ENCODE results near the gene GASK1B. TPM values are rescaled to one million over a fixed set of nuclear protein-coding genes. Genes with fewer than 3 reads are reported as not detected.

The GASK1B gene
- total and polyA plus RNA-seq, 2 of the 13 experiments (the other 11 are each of a cell fraction or from before 2014, with no cell fraction given), result 29.1 to 40.4 TPM

GRCh38 chr4:158172261-158173258 is at the start of gene GASK1B (continued):
- 0 out of 2 replicates have a peak, but pooled peaks have one; percentile 17 for TF ChIP-seq HOMEZ (CRISPR knock-in tag; IDR thresholded peaks at IDR 0.05; ENCODE audit: low read depth)
- no peak for TF ChIP-seq DZIP1 (CRISPR knock-in tag; IDR thresholded peaks at IDR 0.05)
- TF ChIP-seq PHF21A (CRISPR knock-in tag; IDR thresholded peaks at IDR 0.05), result peak; percentile 61; the same call in 1 of the 2 replicates
- no peak for TF ChIP-seq FIP1L1 (IDR thresholded peaks at IDR 0.05; ENCODE audit: borderline replicate concordance, insufficient read depth, low read depth, low read length)
- peak; percentile 52 for TF ChIP-seq SAP130 (CRISPR knock-in tag; IDR thresholded peaks at IDR 0.05; ENCODE audit: low read depth)
- TF ChIP-seq HDAC2 (CRISPR knock-in tag; IDR thresholded peaks at IDR 0.05), result peak; percentile 29; the same call in 1 of the 2 replicates
- TF ChIP-seq KMT2B (CRISPR knock-in tag; IDR thresholded peaks at IDR 0.05), result peak; percentile 53; the same call in 1 of the 2 replicates
- TF ChIP-seq ZNF619 (CRISPR knock-in tag; IDR thresholded peaks at IDR 0.05), result no peak
- peak; percentile 26; the same call in 1 of the 2 replicates for TF ChIP-seq TAF1 (CRISPR knock-in tag; IDR thresholded peaks at IDR 0.05)
- no peak for TF ChIP-seq ZKSCAN1 (IDR thresholded peaks at IDR 0.05; ENCODE audit: low read length)
- peak; percentile 31; the same call in 1 of the 2 replicates for TF ChIP-seq KMT2A (CRISPR knock-in tag; IDR thresholded peaks at IDR 0.05)
- no peak for TF ChIP-seq ZFP90 (CRISPR knock-in tag; IDR thresholded peaks at IDR 0.05; ENCODE audit: borderline replicate concordance)
- TF ChIP-seq ARID4A (CRISPR knock-in tag; IDR thresholded peaks at IDR 0.05; ENCODE audit: borderline replicate concordance), result peak; percentile 36; the same call in 1 of the 2 replicates
- no peak for TF ChIP-seq ZNF383 (CRISPR knock-in tag; IDR thresholded peaks at IDR 0.05; ENCODE audit: borderline replicate concordance)
- TF ChIP-seq ZNF768 (CRISPR knock-in tag; IDR thresholded peaks at IDR 0.05), result no peak
- TF ChIP-seq STAG1 (CRISPR knock-in tag; IDR thresholded peaks at IDR 0.05), result peak; percentile 76
- TF ChIP-seq SMYD3 (CRISPR knock-in tag; IDR thresholded peaks at IDR 0.05), result no peak
- TF ChIP-seq ZNF33A (CRISPR knock-in tag; IDR thresholded peaks at IDR 0.05; ENCODE audit: borderline replicate concordance), result no peak
- TF ChIP-seq ZNF614 (CRISPR knock-in tag; IDR thresholded peaks at IDR 0.05; ENCODE audit: borderline replicate concordance), result peak; percentile 73
- TF ChIP-seq NR2F6 (IDR thresholded peaks at IDR 0.05), result peak; percentile 18; the same call in 1 of the 2 replicates
- TF ChIP-seq NR2F6 (CRISPR knock-in tag; IDR thresholded peaks at IDR 0.05), result 0 out of 2 replicates have a peak, but pooled peaks have one; percentile 28
- TF ChIP-seq ZNF3 (CRISPR knock-in tag; IDR thresholded peaks at IDR 0.05), result no peak
